Parathyroid adenoma (tissue), 2 donors: ENCODE data around the gene SIAE.

Experiments
- H2AFZ ChIP-seq: fragments of 300-600 bp; sonication (generic); one replicate; pipeline ENCODE4 v1.7.0; 2017; ENCODE audit warnings: antibody characterized with exemption, mild to moderate bottlenecking
- H3K27ac ChIP-seq: fragments of 300-600 bp; sonication (generic); one replicate; pipeline ENCODE4 v1.7.0; 2017
- H3K27me3 ChIP-seq: fragments of 300-600 bp; sonication (generic); one replicate; pipeline ENCODE4 v1.7.0; 2017; ENCODE audit warnings: low read length; ENCODE audit not compliant: control insufficient read depth, insufficient read depth
- H3K36me3 ChIP-seq: fragments of 300-600 bp; sonication (generic); one replicate; pipeline ENCODE4 v1.7.0; 2017; ENCODE audit warnings: low read length; ENCODE audit not compliant: control insufficient read depth, insufficient read depth
- H3K4me1 ChIP-seq: fragments of 300-600 bp; sonication (generic); one replicate; pipeline ENCODE4 v1.7.0; 2017; ENCODE audit warnings: control low read depth
- H3K4me2 ChIP-seq: fragments of 300-600 bp; sonication (generic); one replicate; pipeline ENCODE4 v1.7.0; 2017; ENCODE audit warnings: low read length
- H3K4me3 ChIP-seq: fragments of 300-600 bp; sonication (generic); one replicate; pipeline ENCODE4 v1.7.0; 2017; ENCODE audit warnings: low read depth, low read length
- H3K79me2 ChIP-seq: fragments of 300-600 bp; sonication (generic); one replicate; pipeline ENCODE4 v1.7.0; 2017; ENCODE audit warnings: control low read depth
- H3K9ac ChIP-seq: fragments of 300-600 bp; sonication (generic); one replicate; pipeline ENCODE4 v1.7.0; 2017; ENCODE audit warnings: mild to moderate bottlenecking
- H3K9me3 ChIP-seq: fragments of 300-600 bp; sonication (generic); one replicate; pipeline ENCODE4 v1.7.0; 2017; ENCODE audit warnings: low read length; ENCODE audit not compliant: control insufficient read depth
- TF ChIP-seq, protein P1 (sequence below): fragments of 300-600 bp; sonication (generic); IDR thresholded peaks from one replicate; pipeline ENCODE4 v1.7.0; 2017; ENCODE audit warnings: antibody characterized with exemption, mild to moderate bottlenecking
- donor health status: primary hyperparathyroidism.

Gene SIAE

DNA sequence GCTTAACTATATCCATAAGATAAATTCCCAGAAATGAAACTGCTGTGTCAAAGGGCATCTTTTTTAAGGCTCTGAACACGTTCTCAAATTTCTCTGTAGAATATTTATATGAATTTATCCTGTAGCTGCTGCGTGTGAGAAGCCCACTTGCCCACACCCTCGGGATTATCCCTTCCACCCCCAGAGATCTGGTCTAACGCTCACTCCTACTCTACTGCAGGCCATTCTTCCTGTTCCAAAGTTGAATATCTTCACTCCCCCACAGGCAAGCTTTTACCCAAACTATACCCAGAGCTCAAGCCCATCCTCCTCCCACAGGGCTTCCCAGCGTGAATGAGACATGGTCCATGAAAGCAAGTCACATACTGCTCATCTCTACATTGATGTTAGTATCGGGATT lies 24.9 kb downstream of the SIAE start:
- Histone ChIP-seq H2AFZ (no peak overlapping the region), H3K27me3 (no peaks in the 10 kb centered on the region), H3K9me3 (no peaks in the 10 kb centered on the region), H3K4me3 (no peak overlapping the region), H3K9ac (no peak overlapping the region), H3K79me2 (no peaks in the 10 kb centered on the region), H3K27ac (no peak overlapping the region), H3K36me3 (no peaks in the 10 kb centered on the region), H3K4me2 (no peak overlapping the region), H3K4me1 (no peaks in the 10 kb centered on the region)
- TF ChIP-seq, protein P1, sequence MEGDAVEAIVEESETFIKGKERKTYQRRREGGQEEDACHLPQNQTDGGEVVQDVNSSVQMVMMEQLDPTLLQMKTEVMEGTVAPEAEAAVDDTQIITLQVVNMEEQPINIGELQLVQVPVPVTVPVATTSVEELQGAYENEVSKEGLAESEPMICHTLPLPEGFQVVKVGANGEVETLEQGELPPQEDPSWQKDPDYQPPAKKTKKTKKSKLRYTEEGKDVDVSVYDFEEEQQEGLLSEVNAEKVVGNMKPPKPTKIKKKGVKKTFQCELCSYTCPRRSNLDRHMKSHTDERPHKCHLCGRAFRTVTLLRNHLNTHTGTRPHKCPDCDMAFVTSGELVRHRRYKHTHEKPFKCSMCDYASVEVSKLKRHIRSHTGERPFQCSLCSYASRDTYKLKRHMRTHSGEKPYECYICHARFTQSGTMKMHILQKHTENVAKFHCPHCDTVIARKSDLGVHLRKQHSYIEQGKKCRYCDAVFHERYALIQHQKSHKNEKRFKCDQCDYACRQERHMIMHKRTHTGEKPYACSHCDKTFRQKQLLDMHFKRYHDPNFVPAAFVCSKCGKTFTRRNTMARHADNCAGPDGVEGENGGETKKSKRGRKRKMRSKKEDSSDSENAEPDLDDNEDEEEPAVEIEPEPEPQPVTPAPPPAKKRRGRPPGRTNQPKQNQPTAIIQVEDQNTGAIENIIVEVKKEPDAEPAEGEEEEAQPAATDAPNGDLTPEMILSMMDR = no peak

GRCh38 chr11:124646148-124646547 lies 27.4 kb downstream of the SIAE start:
- Histone ChIP-seq H3K36me3 (no peaks in the 10 kb centered on the region), H3K4me3 (no peak overlapping the region), H3K4me1 (no peaks in the 10 kb centered on the region), H2AFZ (no peak overlapping the region), H3K9ac (no peak overlapping the region), H3K27ac (no peak overlapping the region), H3K4me2 (no peak overlapping the region), H3K79me2 (no peaks in the 10 kb centered on the region), H3K9me3 (no peaks in the 10 kb centered on the region), H3K27me3 (no peaks in the 10 kb centered on the region)
- TF ChIP-seq, protein P1 = no peak

DNA sequence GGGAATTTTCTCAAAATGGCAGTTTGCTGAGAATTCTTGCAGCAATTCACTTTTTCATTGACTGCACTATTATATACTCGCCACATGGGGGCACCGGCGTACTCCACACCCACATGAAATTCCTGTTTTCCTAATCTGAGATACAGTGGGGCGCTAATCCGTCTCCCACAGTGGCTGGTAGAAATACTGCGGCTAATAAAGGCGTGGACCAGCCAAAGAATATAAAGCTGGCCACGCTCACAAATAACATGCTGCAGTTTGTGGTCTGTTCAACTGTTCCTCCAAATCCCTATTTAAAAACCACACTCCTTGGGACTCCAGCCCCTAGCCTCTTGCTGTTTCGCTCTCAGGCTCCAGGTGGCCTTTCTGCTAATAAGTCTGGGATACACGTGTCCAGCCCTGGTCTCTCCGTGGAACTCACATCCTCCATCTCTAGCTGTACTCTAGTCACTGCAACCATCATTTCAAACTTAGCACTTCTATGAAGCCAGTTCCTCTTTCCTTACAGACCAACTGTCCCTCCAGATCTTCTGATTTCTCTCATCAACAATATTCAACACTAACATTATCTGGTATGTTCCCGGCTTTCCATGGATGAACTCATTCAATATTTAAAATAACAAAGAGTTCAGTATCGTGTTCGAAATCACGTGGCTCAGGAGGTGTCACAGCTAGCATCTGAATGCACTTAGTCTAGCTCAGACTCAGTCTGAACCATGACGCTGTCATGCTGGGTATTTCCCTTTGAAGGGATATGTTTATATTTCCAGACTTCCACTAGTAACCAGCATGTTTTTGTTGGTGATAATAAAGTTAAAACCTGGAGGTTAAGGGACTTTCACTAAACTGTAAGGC lies 28.9 kb downstream of the SIAE start:
- no peaks in the 10 kb centered on the region for H3K36me3 ChIP-seq
- peak overlapping the region; percentile 11 for H3K4me2 ChIP-seq
- no peaks in the 10 kb centered on the region for H3K27me3 ChIP-seq
- TF ChIP-seq, protein P1 = peak; percentile 64
- no peak overlapping the region for H3K4me3 ChIP-seq
- H2AFZ ChIP-seq = peak overlapping the region; percentile 43
- H3K4me1 ChIP-seq = no peaks in the 10 kb centered on the region
- no peak overlapping the region for H3K27ac ChIP-seq
- H3K9ac ChIP-seq = no peak overlapping the region
- no peaks in the 10 kb centered on the region for H3K79me2 ChIP-seq
- H3K9me3 ChIP-seq = no peaks in the 10 kb centered on the region

- Histone ChIP-seq H3K27me3 (no peaks in the 10 kb centered on the region), H2AFZ (no peak overlapping the region), H3K4me1 (no peaks in the 10 kb centered on the region), H3K27ac (no peak overlapping the region), H3K4me2 (no peak overlapping the region), H3K36me3 (no peaks in the 10 kb centered on the region), H3K9me3 (no peaks in the 10 kb centered on the region), H3K9ac (no peak overlapping the region), H3K4me3 (no peak overlapping the region), H3K79me2 (no peaks in the 10 kb centered on the region)
- TF ChIP-seq, protein P1 = no peak
Observed at GRCh38 chr11:124643605-124644425, 29.7 kb downstream of the SIAE start.
